ENCODE measurements around the gene FERMT1.

GRCh38 chr20:6127825-6128224 is 5.0 kb upstream of the FERMT1 start:
- TF ChIP-seq POLR2A (IDR thresholded peaks at IDR 0.05; ENCODE audit: low read length) (no peak), GATA1 (IDR thresholded peaks at IDR 0.05; ENCODE audit: low read depth, low read length) (no peak)

Data from erythroblast (primary cell).